Pulmonary artery endothelial cell (primary cell): ENCODE measurements around the gene RRH. TPM values are rescaled to one million over a fixed set of nuclear protein-coding genes. Genes with fewer than 3 reads are reported as not detected.
"Not testable (repeated sequence)": the region's sequence is repeated elsewhere in the genome, so short reads cannot be mapped to it uniquely, and the experiment has no call there.

ENCODE experiments used
- DNase-seq: peaks from one replicate; pipeline ENCODE4 v3.0.0-alpha.2; 2011; ENCODE audit warnings: low read depth, low spot score
- total RNA-seq: library from RNA; depleted of rRNA; stranded (reverse); fragments of >200 nt; gene quantifications from 2 replicates; pipeline ENCODE4 v1.2.3, GENCODE V29; 2014

RRH gene
- total RNA-seq, 1 donor from 2014 or later, result 0.07 TPM

- DNase-seq, result no peak
These were observed 18.8 kb downstream of the RRH start for GRCh38 chr4:109846395-109847098.

GRCh38 chr4:109847896-109848442 lies 20.2 kb downstream of the RRH start, which contains the start of gene LRIT3:
Gene LRIT3 (plus strand): TSS chr4:109848107. CDS start chr4:109848202, 95 bp downstream.
- no peak for DNase-seq

GRCh38 chr4:109848501-109848900 lies 20.7 kb downstream of the RRH start:
- no peak for DNase-seq

- no peak for DNase-seq
These were observed 22.8 kb downstream of the RRH start for GRCh38 chr4:109850601-109851000.

GRCh38 chr4:109859426-109860300 lies 31.9 kb downstream of the RRH start:
- DNase-seq, result not testable (repeated sequence)

- no peak for DNase-seq
These were observed 33.5 kb downstream of the RRH start for GRCh38 chr4:109861271-109861670.

GRCh38 chr4:109861916-109862511 lies 34.2 kb downstream of the RRH start:
- no peak for DNase-seq

GRCh38 chr4:109864134-109864533 lies 36.4 kb downstream of the RRH start:
- no peak for DNase-seq

- no peak for DNase-seq
These were observed 42.3 kb downstream of the RRH start for GRCh38 chr4:109870061-109870460.

- no peak for DNase-seq
These were observed 44.3 kb downstream of the RRH start for GRCh38 chr4:109872065-109872464.

- DNase-seq, result no peak
These were observed 45.3 kb downstream of the RRH start for GRCh38 chr4:109872950-109873656.

GRCh38 chr4:109873791-109874514 lies 46.2 kb downstream of the RRH start:
- no peak for DNase-seq

- DNase-seq, result no peak
These were observed 47.3 kb downstream of the RRH start for GRCh38 chr4:109875106-109875505.

- not testable (repeated sequence) for DNase-seq
These were observed 47.8 kb downstream of the RRH start for GRCh38 chr4:109875553-109875952.

GRCh38 chr4:109876634-109877265 lies 49.0 kb downstream of the RRH start:
- no peak for DNase-seq

GRCh38 chr4:109877400-109877799 lies 49.6 kb downstream of the RRH start:
- no peak for DNase-seq

GRCh38 chr4:109878355-109878754 lies 50.6 kb downstream of the RRH start:
- no peak for DNase-seq

- no peak for DNase-seq
These were observed 51.3 kb downstream of the RRH start for GRCh38 chr4:109879081-109879480.

GRCh38 chr4:109879636-109880314 lies 52.0 kb downstream of the RRH start:
- no peak for DNase-seq
